HG03442 (cell line): ENCODE results near the gene FAM107A.

Experiments used
- ATAC-seq: cut with Tn5 transposase; IDR thresholded peaks from one replicate; pipeline ENCODE4 v1.9.1; 2021; ENCODE audit warnings: mild to moderate bottlenecking, moderate library complexity; ENCODE audit not compliant: unreplicated experiment

FAM107A gene

DNA sequence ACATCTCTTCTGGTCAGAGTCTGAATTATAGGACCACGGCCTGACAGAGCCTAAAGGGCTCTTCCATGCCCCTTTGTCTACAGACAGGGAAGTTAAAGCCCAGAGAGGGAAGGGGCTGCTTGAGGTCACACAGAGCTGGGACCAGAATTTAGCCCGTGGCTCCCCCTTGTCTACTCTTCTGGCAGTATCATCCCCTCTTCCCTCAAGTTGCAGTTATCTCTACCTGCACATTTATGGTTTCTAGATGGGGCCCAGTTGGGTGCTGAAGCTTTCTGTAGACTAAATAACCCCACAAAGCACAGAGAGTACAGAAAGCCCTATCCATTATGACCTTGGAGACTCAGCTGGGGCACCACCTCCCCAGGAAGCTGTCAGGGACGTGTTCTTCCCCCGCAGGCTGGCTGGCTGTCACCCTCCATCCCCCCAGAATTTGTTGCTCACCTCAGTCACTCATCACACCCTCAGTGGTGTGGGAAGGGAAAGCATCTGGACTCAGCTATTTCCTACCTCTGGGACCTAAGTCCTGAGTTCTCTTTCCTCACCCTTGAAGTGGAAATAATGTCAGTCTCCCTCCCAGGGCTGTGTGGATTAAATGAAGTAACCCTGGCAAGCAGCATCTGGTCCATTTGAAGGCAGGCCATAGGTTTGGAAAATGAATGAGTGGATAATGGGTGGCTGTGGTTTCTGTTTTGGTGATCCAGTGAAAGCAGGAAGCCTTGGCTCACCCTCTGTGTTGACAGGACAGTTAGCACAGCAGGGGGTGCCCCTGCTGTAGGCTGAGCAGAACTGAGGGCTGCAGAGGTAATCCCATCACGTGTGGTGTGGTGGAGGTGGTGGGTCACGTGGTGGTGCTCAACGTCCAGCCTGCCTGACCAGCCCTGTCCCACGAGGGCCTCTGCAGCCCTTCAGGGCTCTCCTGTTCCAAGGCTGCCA lies 56.5 kb downstream of the FAM107A start:
- ATAC-seq, result no peak

DNA sequence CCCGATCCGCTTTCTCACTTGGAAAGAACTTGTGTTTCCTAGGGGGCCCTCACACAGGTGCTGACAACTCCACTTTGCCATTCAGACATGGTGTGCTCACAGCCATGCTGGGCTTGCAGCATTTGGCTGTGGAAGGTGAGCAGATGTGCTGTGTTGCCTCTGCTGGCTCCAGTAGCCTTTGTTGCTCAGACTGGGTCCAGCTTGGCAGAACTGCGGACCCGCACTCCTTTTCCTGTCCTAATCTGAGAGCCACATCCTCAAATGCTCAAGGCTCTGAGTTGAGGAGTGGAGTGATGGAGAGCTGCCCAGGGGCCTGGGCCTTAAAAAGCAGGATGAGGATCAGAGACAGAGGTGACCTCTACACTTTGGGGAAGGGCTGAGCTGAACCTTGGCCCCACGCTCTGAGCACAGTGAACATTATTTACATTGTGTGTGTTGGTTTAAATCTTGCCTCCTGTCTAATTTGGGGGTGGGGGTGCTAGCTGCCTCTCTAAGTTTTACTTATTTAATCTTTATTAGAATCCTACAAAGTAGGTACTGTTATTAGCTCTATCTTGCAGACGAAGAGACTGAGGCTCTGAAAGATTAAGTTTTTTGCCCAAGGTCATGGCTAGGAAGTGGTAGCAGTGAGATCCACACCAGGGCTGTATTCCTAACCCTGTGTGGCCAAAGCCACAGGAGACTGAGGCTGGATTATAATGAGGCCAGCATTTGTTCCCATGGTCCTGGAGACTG lies 57.4 kb downstream of the FAM107A start:
- no peak for ATAC-seq

DNA sequence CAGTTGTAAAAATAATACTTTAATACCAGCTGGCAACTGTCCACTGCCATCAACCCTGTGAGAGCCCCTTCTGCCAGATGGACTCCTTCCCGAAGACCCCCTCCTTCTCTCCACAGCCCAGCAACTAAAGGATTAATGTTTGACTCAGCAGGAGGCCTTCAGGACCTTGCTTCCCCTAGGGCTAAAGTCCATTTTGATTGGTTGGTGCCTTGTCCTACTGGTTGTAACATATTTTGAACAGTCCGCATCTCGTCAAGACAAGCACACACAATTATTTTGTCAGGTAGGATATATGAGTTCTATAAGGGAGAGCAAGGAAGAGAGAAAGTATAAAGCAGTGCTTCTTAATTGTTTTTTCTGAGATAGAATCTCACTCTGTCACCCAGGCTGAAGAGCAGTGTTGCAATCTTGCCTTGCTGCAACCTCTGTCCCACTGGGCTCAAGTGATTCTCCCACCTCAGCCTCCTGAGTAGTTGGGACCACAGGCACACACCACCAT lies 58.9 kb downstream of the FAM107A start:
- no peak for ATAC-seq

DNA sequence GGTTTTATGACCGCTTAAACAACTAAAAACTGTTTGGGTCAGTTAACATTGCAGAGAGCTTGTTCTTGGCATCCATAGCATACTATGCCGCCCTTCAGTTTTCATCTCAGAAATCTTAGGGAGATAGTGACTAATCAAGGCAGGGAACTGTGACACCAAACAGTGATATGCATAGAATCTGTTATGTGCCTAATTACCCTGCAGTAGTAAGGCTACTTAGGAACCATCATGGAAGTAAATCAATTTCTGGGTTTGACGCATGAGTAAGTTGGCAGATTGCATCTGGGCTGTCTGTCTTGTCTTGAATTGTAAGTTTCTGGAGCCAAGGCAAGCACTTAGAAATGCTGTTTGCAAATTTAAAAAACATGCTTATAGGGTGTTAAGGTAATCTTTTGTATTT lies 62.8 kb downstream of the FAM107A start:
- no peak for ATAC-seq
